GM12801 (cell line): ENCODE data around the gene HPX.

Experiments used
- TF ChIP-seq, protein P1 (sequence below): IDR thresholded peaks from one replicate; pipeline ENCODE4 v1.5.1; 2011; ENCODE audit warnings: control low read depth; ENCODE audit not compliant: insufficient read length; ENCODE audit errors: extremely low read depth

The HPX gene

DNA sequence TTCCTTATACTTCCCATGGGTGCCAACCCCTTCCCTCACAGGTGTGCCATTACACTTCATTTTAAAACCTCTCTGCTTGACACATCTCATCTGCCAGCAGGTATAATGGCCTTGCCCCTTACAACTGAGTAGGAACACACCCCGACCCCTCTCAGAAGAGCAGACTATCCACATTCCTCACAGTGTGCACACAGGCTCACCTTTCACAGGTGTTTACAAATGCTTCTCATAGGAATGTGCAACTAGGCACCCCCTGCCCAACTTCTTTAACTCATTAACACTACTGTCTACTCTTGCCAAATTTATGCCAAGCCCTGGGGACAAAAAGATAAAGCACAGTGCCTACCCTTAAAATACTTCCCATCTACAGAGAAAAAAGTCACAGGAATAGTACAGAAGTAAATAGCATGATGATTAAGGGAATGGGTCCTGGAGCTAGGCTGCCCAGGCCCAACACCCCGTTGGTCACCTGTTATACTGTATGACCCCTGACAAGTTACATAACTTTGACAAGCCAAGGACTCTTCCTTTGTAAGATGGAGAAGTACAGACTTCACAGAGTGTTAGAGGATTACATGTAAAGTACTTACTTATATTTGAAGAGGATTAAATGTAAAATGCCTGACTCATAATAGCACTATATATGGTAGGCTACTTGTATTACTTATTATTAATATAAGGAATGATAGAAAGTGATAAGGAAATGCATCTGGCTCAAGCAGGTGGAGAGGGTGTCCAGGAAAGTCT, 17.7 kb upstream of the HPX start:
- TF ChIP-seq, protein P1, sequence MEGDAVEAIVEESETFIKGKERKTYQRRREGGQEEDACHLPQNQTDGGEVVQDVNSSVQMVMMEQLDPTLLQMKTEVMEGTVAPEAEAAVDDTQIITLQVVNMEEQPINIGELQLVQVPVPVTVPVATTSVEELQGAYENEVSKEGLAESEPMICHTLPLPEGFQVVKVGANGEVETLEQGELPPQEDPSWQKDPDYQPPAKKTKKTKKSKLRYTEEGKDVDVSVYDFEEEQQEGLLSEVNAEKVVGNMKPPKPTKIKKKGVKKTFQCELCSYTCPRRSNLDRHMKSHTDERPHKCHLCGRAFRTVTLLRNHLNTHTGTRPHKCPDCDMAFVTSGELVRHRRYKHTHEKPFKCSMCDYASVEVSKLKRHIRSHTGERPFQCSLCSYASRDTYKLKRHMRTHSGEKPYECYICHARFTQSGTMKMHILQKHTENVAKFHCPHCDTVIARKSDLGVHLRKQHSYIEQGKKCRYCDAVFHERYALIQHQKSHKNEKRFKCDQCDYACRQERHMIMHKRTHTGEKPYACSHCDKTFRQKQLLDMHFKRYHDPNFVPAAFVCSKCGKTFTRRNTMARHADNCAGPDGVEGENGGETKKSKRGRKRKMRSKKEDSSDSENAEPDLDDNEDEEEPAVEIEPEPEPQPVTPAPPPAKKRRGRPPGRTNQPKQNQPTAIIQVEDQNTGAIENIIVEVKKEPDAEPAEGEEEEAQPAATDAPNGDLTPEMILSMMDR = no peak

DNA sequence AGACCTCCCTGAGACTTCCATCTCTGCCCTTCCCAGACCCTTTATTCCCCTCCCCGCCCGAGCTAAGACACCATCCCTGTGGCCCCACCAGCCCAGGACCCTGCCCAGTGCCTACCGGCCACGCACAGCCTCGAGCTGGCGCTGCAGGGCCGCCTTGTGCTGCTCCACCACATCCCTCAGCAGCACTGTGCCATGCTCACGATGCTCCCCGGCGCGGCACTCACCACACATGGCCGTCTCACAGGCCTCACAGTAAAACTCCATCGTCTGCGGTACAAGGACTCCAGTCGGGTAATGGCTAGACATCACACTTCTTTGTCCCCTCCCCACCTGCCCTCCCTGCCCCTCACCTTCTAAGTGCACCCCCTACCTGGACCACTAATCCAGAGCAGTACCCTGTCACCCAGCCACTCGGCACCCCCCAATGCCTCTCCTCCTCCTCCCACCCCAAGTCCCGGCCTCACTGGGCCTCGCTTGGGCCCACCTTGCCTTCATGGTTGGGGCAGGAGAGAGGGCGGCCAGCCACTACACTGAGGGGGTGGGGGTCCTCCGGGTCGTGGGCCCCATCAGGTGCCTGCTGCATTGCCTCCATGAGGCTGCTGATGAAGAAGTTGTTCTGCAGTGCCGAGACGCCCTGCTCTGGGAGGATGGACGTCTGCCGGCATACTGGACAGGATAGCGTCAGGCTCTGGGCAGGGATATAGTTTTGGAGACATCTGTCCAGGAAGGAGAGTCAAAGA, 17.0 kb upstream of the HPX start:
- TF ChIP-seq, protein P1 = no peak

DNA sequence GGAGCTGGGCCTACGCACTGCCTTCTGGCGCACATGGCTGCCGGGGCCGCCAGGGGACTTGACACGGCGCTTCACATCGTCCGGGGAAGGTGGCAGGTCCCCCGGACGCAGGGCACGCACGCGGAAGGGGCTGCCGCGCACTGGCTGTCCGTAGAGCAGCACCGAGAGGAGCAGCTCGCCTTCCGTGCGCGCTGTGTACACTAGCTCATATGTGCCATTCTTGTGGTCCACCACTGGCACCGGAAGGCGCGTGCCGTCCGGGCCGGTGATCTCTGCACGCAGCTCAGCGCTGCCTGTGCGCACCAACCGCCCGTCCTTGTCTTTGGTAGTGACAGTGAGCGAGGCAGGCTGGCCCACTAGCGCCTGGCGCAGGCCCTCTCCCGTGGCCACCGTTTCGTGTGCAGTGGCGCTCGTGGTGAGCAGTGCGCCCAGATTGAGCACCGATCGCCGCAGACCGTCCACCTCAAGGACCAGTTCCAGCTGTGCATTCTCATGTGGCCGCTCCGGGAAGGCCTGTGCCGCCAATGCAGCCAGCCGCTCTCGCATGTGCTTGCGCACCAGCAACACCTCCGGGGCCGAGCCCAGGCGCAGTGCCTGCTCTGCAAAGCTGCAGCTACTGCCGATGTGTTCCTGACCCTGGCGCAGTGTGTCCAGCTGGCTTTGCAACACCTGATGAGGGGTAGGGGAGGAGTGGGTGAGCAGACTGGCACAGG, 15.7 kb upstream of the HPX start:
- TF ChIP-seq, protein P1 = no peak

DNA sequence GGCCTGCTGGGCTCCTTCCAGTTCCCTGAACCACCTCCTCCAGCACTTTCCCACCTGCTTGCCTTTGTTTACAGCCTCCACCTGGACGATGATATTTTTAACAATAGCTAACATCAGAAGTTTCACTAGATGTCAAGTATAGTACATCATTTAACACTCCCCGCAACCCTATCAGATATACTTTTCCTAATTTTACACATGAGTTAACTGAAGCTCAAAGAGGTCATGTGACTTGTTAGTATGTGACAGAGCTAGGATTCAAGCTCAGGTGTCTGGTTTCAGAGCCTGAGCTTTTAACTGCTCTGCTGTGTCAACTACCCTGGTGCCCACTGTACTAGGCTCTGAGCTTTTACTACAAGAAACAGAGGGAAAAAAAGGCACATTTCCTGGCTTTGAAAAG, 14.3 kb upstream of the HPX start:
- TF ChIP-seq, protein P1 = no peak

DNA sequence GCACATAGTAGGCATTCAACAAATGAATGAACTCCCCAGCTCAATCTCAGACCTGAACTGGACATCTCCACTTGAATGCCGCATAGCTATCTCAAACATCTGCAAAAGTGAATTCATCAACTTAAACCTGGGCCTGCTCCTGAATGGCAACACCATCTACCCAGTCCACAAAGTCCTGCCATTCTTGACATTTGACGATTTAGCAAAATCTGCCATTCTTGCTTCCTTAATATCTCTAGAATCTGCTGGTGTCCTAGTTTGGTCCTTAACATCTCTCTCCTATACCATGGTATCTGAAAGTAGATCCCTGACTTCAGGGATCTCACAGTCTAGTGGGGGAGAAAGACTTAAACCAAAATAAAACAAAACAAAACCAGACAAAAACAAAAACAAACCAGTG, 12.4 kb upstream of the HPX start:
- TF ChIP-seq, protein P1 = no peak

DNA sequence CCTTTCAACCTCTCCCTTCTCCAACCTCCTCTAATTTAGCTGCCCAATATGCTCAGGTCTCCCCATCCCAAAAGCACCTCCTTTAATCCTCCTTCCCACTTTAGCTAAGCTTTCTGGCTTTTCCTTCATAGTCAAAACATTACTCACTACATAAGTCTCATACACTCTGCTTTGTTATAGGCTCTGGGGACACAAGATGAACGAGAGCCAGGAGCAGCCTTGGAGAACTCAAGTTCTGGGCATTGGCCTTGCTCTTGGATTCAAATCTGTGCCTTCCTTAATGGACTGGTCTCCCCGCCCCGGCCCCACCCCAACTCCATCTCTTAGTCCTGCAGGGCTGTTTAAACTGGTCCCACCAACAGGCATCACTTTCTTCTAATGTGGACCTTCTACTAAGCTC, 11.4 kb upstream of the HPX start:
- TF ChIP-seq, protein P1 = no peak

DNA sequence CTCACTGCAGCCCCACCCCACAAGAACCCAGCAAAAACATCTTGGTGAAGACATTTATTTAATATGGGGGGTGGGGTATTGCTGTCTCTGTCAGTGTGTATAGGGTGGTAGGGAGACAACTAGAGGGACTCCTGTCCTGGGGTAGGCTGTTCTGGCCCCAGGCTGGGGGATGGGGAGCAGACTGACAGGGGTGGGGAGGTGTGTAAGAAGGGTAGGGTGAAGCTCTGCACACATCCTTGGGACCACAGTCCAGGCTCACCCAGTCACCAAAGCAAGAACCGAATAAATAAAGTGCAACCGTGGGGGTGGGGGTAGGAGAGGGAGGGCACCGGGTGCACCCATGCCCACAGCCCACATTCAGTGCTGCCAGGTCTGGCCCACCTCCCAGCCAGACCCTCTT, 7.8 kb upstream of the HPX start:
- TF ChIP-seq, protein P1 = no peak
